ENCODE data around the gene FNDC3B.

DNA sequence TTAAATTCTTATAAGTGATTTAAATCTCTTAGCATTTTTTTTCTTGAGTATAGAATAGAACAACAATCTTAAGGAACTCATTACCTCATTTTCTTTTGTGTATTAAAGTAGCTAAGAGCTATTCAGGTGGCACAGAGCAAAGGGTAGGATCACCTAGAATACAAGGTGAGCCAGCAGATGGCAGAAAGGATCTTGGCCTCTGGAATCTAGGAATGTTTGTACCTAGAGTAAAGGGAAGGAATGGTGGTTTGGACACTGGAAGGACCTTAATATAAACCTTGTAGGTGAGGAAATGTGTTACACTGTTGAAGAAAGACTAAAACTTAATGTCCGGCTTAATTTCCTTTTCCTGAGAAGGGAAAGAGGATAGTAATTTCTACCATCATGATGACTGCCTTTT lies 319.9 kb downstream of the FNDC3B start:
- TF ChIP-seq, protein P1, sequence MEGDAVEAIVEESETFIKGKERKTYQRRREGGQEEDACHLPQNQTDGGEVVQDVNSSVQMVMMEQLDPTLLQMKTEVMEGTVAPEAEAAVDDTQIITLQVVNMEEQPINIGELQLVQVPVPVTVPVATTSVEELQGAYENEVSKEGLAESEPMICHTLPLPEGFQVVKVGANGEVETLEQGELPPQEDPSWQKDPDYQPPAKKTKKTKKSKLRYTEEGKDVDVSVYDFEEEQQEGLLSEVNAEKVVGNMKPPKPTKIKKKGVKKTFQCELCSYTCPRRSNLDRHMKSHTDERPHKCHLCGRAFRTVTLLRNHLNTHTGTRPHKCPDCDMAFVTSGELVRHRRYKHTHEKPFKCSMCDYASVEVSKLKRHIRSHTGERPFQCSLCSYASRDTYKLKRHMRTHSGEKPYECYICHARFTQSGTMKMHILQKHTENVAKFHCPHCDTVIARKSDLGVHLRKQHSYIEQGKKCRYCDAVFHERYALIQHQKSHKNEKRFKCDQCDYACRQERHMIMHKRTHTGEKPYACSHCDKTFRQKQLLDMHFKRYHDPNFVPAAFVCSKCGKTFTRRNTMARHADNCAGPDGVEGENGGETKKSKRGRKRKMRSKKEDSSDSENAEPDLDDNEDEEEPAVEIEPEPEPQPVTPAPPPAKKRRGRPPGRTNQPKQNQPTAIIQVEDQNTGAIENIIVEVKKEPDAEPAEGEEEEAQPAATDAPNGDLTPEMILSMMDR (IDR thresholded peaks at IDR 0.05; ENCODE audit: low read depth, low read length), result no peak
- no peak for TF ChIP-seq EZH2phosphoT487 (IDR thresholded peaks at IDR 0.05; ENCODE audit: low read depth)

Data from OCI-LY3 (cell line).